ENCODE measurements around the gene GUCY1A2.

GUCY1A2 gene

GRCh38 chr11:106958517-106959248 lies 59.6 kb downstream of the GUCY1A2 start:
- H3K27me3 ChIP-seq (ENCODE audit: control insufficient read depth, insufficient read depth, low read length, poor library complexity, severe bottlenecking) = no peaks in the 10 kb centered on the region

GRCh38 chr11:106957030-106957482 lies 61.2 kb downstream of the GUCY1A2 start:
- Histone ChIP-seq H3K4me3 (ENCODE audit: insufficient read depth, low read depth, low read length) (no peak overlapping the region), H3K4me1 (ENCODE audit: control insufficient read depth, insufficient read depth, low read length) (peaks cover 24% of the 10 kb centered on the region), H3K27ac (ENCODE audit: insufficient read depth, low read depth, low read length, poor library complexity, severe bottlenecking) (no peak overlapping the region), H3K9me3 (ENCODE audit: control insufficient read depth, low read length) (no peaks in the 10 kb centered on the region), H3K36me3 (ENCODE audit: control insufficient read depth, insufficient read depth, low read length) (no peaks in the 10 kb centered on the region), H3K27me3 (ENCODE audit: control insufficient read depth, insufficient read depth, low read length, poor library complexity, severe bottlenecking) (no peaks in the 10 kb centered on the region)
- 55 to 59% methylated on average over 5 of the region's 5 CpGs for WGBS, 2 experiments

More at GRCh38 chr11:106958517-106959248, 59.6 kb downstream of the GUCY1A2 start:
- no peaks in the 10 kb centered on the region for H3K9me3 ChIP-seq (ENCODE audit: control insufficient read depth, low read length)
- no peak overlapping the region for H3K4me3 ChIP-seq (ENCODE audit: insufficient read depth, low read depth, low read length)
- no peaks in the 10 kb centered on the region for H3K36me3 ChIP-seq (ENCODE audit: control insufficient read depth, insufficient read depth, low read length)
- peak overlapping the region; percentile 82 for H3K27ac ChIP-seq (ENCODE audit: insufficient read depth, low read depth, low read length, poor library complexity, severe bottlenecking)
- peaks cover 24% of the 10 kb centered on the region for H3K4me1 ChIP-seq (ENCODE audit: control insufficient read depth, insufficient read depth, low read length)
- WGBS, 2 experiments = 66 to 70% methylated on average over 6 of the region's 7 CpGs

GRCh38 chr11:106950067-106950491 lies 68.2 kb downstream of the GUCY1A2 start:
- Histone ChIP-seq H3K36me3 (ENCODE audit: control insufficient read depth, insufficient read depth, low read length) (no peaks in the 10 kb centered on the region), H3K27me3 (ENCODE audit: control insufficient read depth, insufficient read depth, low read length, poor library complexity, severe bottlenecking) (no peaks in the 10 kb centered on the region), H3K27ac (ENCODE audit: insufficient read depth, low read depth, low read length, poor library complexity, severe bottlenecking) (no peak overlapping the region), H3K9me3 (ENCODE audit: control insufficient read depth, low read length) (no peaks in the 10 kb centered on the region), H3K4me3 (ENCODE audit: insufficient read depth, low read depth, low read length) (no peak overlapping the region), H3K4me1 (ENCODE audit: control insufficient read depth, insufficient read depth, low read length) (no peaks in the 10 kb centered on the region)

GRCh38 chr11:106943089-106943488 lies 75.2 kb downstream of the GUCY1A2 start:
- 89 to 95% methylated on average over 3 of the region's 3 CpGs for WGBS, 2 experiments
- Histone ChIP-seq H3K4me1 (ENCODE audit: control insufficient read depth, insufficient read depth, low read length) (no peaks in the 10 kb centered on the region), H3K27me3 (ENCODE audit: control insufficient read depth, insufficient read depth, low read length, poor library complexity, severe bottlenecking) (no peaks in the 10 kb centered on the region), H3K4me3 (ENCODE audit: insufficient read depth, low read depth, low read length) (no peak overlapping the region), H3K27ac (ENCODE audit: insufficient read depth, low read depth, low read length, poor library complexity, severe bottlenecking) (no peak overlapping the region), H3K36me3 (ENCODE audit: control insufficient read depth, insufficient read depth, low read length) (no peaks in the 10 kb centered on the region), H3K9me3 (ENCODE audit: control insufficient read depth, low read length) (no peaks in the 10 kb centered on the region)

GRCh38 chr11:106939157-106939556 lies 79.1 kb downstream of the GUCY1A2 start:
- Histone ChIP-seq H3K4me1 (ENCODE audit: control insufficient read depth, insufficient read depth, low read length) (no peaks in the 10 kb centered on the region), H3K4me3 (ENCODE audit: insufficient read depth, low read depth, low read length) (no peak overlapping the region)
- WGBS, 2 experiments = 95 to 97% methylated on average over 2 of the region's 2 CpGs

GRCh38 chr11:106937111-106937510 lies 81.2 kb downstream of the GUCY1A2 start:
- no peak overlapping the region for H3K27ac ChIP-seq (ENCODE audit: insufficient read depth, low read depth, low read length, poor library complexity, severe bottlenecking)
- no peak overlapping the region for H3K4me3 ChIP-seq (ENCODE audit: insufficient read depth, low read depth, low read length)
- no CpG with 5 or more reads among the region's 1 CpG for WGBS, 2 experiments
- H3K9me3 ChIP-seq (ENCODE audit: control insufficient read depth, low read length) = no peaks in the 10 kb centered on the region
- H3K36me3 ChIP-seq (ENCODE audit: control insufficient read depth, insufficient read depth, low read length) = no peaks in the 10 kb centered on the region
- H3K4me1 ChIP-seq (ENCODE audit: control insufficient read depth, insufficient read depth, low read length) = no peaks in the 10 kb centered on the region
- no peaks in the 10 kb centered on the region for H3K27me3 ChIP-seq (ENCODE audit: control insufficient read depth, insufficient read depth, low read length, poor library complexity, severe bottlenecking)

More at GRCh38 chr11:106939157-106939556, 79.1 kb downstream of the GUCY1A2 start:
- H3K27ac ChIP-seq (ENCODE audit: insufficient read depth, low read depth, low read length, poor library complexity, severe bottlenecking) = no peak overlapping the region
- no peaks in the 10 kb centered on the region for H3K27me3 ChIP-seq (ENCODE audit: control insufficient read depth, insufficient read depth, low read length, poor library complexity, severe bottlenecking)
- H3K36me3 ChIP-seq (ENCODE audit: control insufficient read depth, insufficient read depth, low read length) = no peaks in the 10 kb centered on the region
- no peaks in the 10 kb centered on the region for H3K9me3 ChIP-seq (ENCODE audit: control insufficient read depth, low read length)

GRCh38 chr11:106925245-106925644 lies 93.0 kb downstream of the GUCY1A2 start:
- no peak overlapping the region for H3K4me3 ChIP-seq (ENCODE audit: insufficient read depth, low read depth, low read length)
- H3K36me3 ChIP-seq (ENCODE audit: control insufficient read depth, insufficient read depth, low read length) = no peaks in the 10 kb centered on the region
- no peaks in the 10 kb centered on the region for H3K27me3 ChIP-seq (ENCODE audit: control insufficient read depth, insufficient read depth, low read length, poor library complexity, severe bottlenecking)
- H3K4me1 ChIP-seq (ENCODE audit: control insufficient read depth, insufficient read depth, low read length) = no peaks in the 10 kb centered on the region
- H3K27ac ChIP-seq (ENCODE audit: insufficient read depth, low read depth, low read length, poor library complexity, severe bottlenecking) = no peak overlapping the region
- no peaks in the 10 kb centered on the region for H3K9me3 ChIP-seq (ENCODE audit: control insufficient read depth, low read length)

GRCh38 chr11:106920899-106921509 lies 97.3 kb downstream of the GUCY1A2 start:
- no peak overlapping the region for H3K27ac ChIP-seq (ENCODE audit: insufficient read depth, low read depth, low read length, poor library complexity, severe bottlenecking)
- H3K4me1 ChIP-seq (ENCODE audit: control insufficient read depth, insufficient read depth, low read length) = no peaks in the 10 kb centered on the region
- H3K27me3 ChIP-seq (ENCODE audit: control insufficient read depth, insufficient read depth, low read length, poor library complexity, severe bottlenecking) = no peaks in the 10 kb centered on the region
- no peaks in the 10 kb centered on the region for H3K36me3 ChIP-seq (ENCODE audit: control insufficient read depth, insufficient read depth, low read length)
- H3K4me3 ChIP-seq (ENCODE audit: insufficient read depth, low read depth, low read length) = no peak overlapping the region
- no peaks in the 10 kb centered on the region for H3K9me3 ChIP-seq (ENCODE audit: control insufficient read depth, low read length)

GRCh38 chr11:106917973-106918372 lies 100.3 kb downstream of the GUCY1A2 start:
- no peaks in the 10 kb centered on the region for H3K36me3 ChIP-seq (ENCODE audit: control insufficient read depth, insufficient read depth, low read length)

GRCh38 chr11:106914409-106914808 lies 103.9 kb downstream of the GUCY1A2 start:
- Histone ChIP-seq H3K27me3 (ENCODE audit: control insufficient read depth, insufficient read depth, low read length, poor library complexity, severe bottlenecking) (no peaks in the 10 kb centered on the region), H3K9me3 (ENCODE audit: control insufficient read depth, low read length) (no peaks in the 10 kb centered on the region), H3K36me3 (ENCODE audit: control insufficient read depth, insufficient read depth, low read length) (no peaks in the 10 kb centered on the region), H3K4me1 (ENCODE audit: control insufficient read depth, insufficient read depth, low read length) (no peaks in the 10 kb centered on the region), H3K27ac (ENCODE audit: insufficient read depth, low read depth, low read length, poor library complexity, severe bottlenecking) (no peak overlapping the region), H3K4me3 (ENCODE audit: insufficient read depth, low read depth, low read length) (no peak overlapping the region)
- WGBS, 2 experiments = no CpG with 5 or more reads among the region's 1 CpG

More at GRCh38 chr11:106917973-106918372, 100.3 kb downstream of the GUCY1A2 start:
- Histone ChIP-seq H3K4me3 (ENCODE audit: insufficient read depth, low read depth, low read length) (no peak overlapping the region), H3K27me3 (ENCODE audit: control insufficient read depth, insufficient read depth, low read length, poor library complexity, severe bottlenecking) (no peaks in the 10 kb centered on the region), H3K9me3 (ENCODE audit: control insufficient read depth, low read length) (no peaks in the 10 kb centered on the region), H3K4me1 (ENCODE audit: control insufficient read depth, insufficient read depth, low read length) (no peaks in the 10 kb centered on the region), H3K27ac (ENCODE audit: insufficient read depth, low read depth, low read length, poor library complexity, severe bottlenecking) (no peak overlapping the region)
- 81 to 83% methylated on average over 2 of the region's 2 CpGs for WGBS, 2 experiments
